ENCODE results near the gene CIRBP. TPM values are rescaled to one million over a fixed set of nuclear protein-coding genes. Genes with fewer than 3 reads are reported as not detected.
"Not testable (repeated sequence)": the region's sequence is repeated elsewhere in the genome, so short reads cannot be mapped to it uniquely, and the experiment has no call there.

Gene CIRBP
- polyA plus RNA-seq, 1 donor: 528 TPM

GRCh38 chr19:1293782-1294604, 24.9 kb downstream of the CIRBP start:
- DNase-seq: no peak

GRCh38 chr19:1294688-1295087, 25.6 kb downstream of the CIRBP start:
- no peak for DNase-seq

GRCh38 chr19:1295169-1296012, 26.3 kb downstream of the CIRBP start:
- no peak for DNase-seq

- DNase-seq: no peak
These were observed 26.9 kb downstream of the CIRBP start for GRCh38 chr19:1296078-1296477.

- no peak for DNase-seq
These were observed 27.6 kb downstream of the CIRBP start for GRCh38 chr19:1296575-1297271.

- no peak for DNase-seq
These were observed 29.1 kb downstream of the CIRBP start for GRCh38 chr19:1298235-1298634.

GRCh38 chr19:1299801-1300200, 30.7 kb downstream of the CIRBP start:
- no peak for DNase-seq

- no peak for DNase-seq
These were observed 31.8 kb downstream of the CIRBP start for GRCh38 chr19:1300744-1301490.

GRCh38 chr19:1302533-1303239, 33.6 kb downstream of the CIRBP start:
- DNase-seq: no peak

- no peak for DNase-seq
These were observed 35.2 kb downstream of the CIRBP start for GRCh38 chr19:1304197-1304924.

- not testable (repeated sequence) for DNase-seq
These were observed 36.2 kb downstream of the CIRBP start for GRCh38 chr19:1305354-1305753.

GRCh38 chr19:1307320-1307719, 38.2 kb downstream of the CIRBP start:
- DNase-seq: no peak

- no peak for DNase-seq
These were observed 38.7 kb downstream of the CIRBP start for GRCh38 chr19:1307755-1308303.

- DNase-seq: no peak
These were observed 39.6 kb downstream of the CIRBP start for GRCh38 chr19:1308718-1309117.

- no peak for DNase-seq
These were observed 41.1 kb downstream of the CIRBP start for GRCh38 chr19:1309977-1310852.

GRCh38 chr19:1310853-1311180, 41.7 kb downstream of the CIRBP start:
- DNase-seq: no peak

- no peak for DNase-seq
These were observed 42.5 kb downstream of the CIRBP start for GRCh38 chr19:1311543-1312091.

- no peak for DNase-seq
These were observed 43.9 kb downstream of the CIRBP start for GRCh38 chr19:1312767-1313694.

Measured in hindlimb muscle (tissue), 1 donor.